ENCODE measurements around the gene UBE2D4.
"Not testable (repeated sequence)": the region's sequence is repeated elsewhere in the genome, so short reads cannot be mapped to it uniquely, and the experiment has no call there.

The UBE2D4 gene

GRCh38 chr7:43954524-43955228 lies 28.4 kb downstream of the UBE2D4 start:
- no peak overlapping the region for H3K27ac ChIP-seq (replicated peaks; ENCODE audit: low read length)
- no CpG with 5 or more reads among the region's 3 CpGs for WGBS, 2 donors (ENCODE audit: extremely low coverage in 2 of 2, insufficient read length in 2 of 2, insufficient replicate concordance in 1 of 2)
- H3K4me3 ChIP-seq (ENCODE audit: low read length in 2 of 2), result no peak overlapping the region
- peaks cover 8 to 34% of the 10 kb centered on the region in 2 donors for H3K36me3 ChIP-seq (replicated peaks in 1 of 2; ENCODE audit: control insufficient read depth in 2 of 2, insufficient read depth in 2 of 2, low read length in 2 of 2)
- no peaks in the 10 kb centered on the region for H3K79me1 ChIP-seq (ENCODE audit: low read depth, low read length)
- no peak overlapping the region for H3K9ac ChIP-seq (ENCODE audit: low read depth, low read length, poor library complexity)
- H2BK12ac ChIP-seq (ENCODE audit: low read length), result no peak overlapping the region
- no peak overlapping the region for H3K4me2 ChIP-seq (ENCODE audit: insufficient read depth, low read length, poor library complexity, severe bottlenecking)
- DNase-seq (ENCODE audit: low spot score), result no peak
- H2AFZ ChIP-seq (ENCODE audit: low read length), result no peak overlapping the region
- no peak overlapping the region for H2AK5ac ChIP-seq (ENCODE audit: low read depth, low read length)
- H2BK5ac ChIP-seq (ENCODE audit: low read length), result no peak overlapping the region
- H3K23ac ChIP-seq (ENCODE audit: low read depth, low read length, poor library complexity), result no peak overlapping the region
- no peak overlapping the region for H3K4ac ChIP-seq (ENCODE audit: low read length)
- no peaks in the 10 kb centered on the region for H3K27me3 ChIP-seq (ENCODE audit: control insufficient read depth in 3 of 3, insufficient read depth in 3 of 3, low read depth in 1 of 3, low read length in 3 of 3)
- no peak overlapping the region for H2BK120ac ChIP-seq (ENCODE audit: low read depth, low read length)
- H3K14ac ChIP-seq (ENCODE audit: low read length), result no peak overlapping the region
- H4K8ac ChIP-seq (ENCODE audit: low read depth, low read length), result no peak overlapping the region
- no peak overlapping the region for H3K18ac ChIP-seq (ENCODE audit: low read length)
- H2BK15ac ChIP-seq (ENCODE audit: low read length), result no peak overlapping the region
- no peaks in the 10 kb centered on the region for H3K4me1 ChIP-seq (ENCODE audit: control insufficient read depth in 2 of 2, insufficient read depth in 1 of 2, low read depth in 1 of 2, low read length in 2 of 2)
- H4K91ac ChIP-seq (ENCODE audit: low read depth, low read length, poor library complexity), result no peak overlapping the region
- no peaks in the 10 kb centered on the region for H3K9me3 ChIP-seq (replicated peaks in 1 of 2; ENCODE audit: control insufficient read depth in 2 of 2, insufficient read depth in 1 of 2, low read depth in 1 of 2, low read length in 2 of 2)

DNA sequence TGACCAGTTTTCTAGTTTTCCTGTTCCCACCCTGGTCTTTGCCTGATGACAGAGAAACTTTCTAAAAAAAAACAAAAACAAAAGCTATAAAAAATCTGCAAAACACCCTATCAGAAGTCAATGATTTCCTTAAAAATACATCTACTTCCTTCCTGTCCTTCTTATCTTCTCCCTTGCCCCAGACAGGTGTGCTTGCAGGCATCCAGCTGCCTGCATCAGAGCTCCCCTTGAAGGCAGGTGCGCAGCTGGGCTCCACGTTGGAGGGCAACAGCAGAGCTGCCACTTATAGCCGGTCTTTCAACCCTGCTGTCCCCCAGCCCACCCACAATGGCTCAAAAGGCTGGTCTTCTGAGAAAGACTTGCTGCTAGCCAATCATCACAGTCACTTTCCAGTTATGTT lies 29.8 kb downstream of the UBE2D4 start:
- Histone ChIP-seq H3K9ac (ENCODE audit: low read depth, low read length, poor library complexity) (no peak overlapping the region), H3K36me3 (replicated peaks in 1 of 2; ENCODE audit: control insufficient read depth in 2 of 2, insufficient read depth in 2 of 2, low read length in 2 of 2) (peaks cover 4 to 24% of the 10 kb centered on the region in 2 donors), H2AFZ (ENCODE audit: low read length) (no peak overlapping the region), H2BK15ac (ENCODE audit: low read length) (no peak overlapping the region), H3K27me3 (ENCODE audit: control insufficient read depth in 3 of 3, insufficient read depth in 3 of 3, low read depth in 1 of 3, low read length in 3 of 3) (no peaks in the 10 kb centered on the region), H4K8ac (ENCODE audit: low read depth, low read length) (no peak overlapping the region), H3K14ac (ENCODE audit: low read length) (no peak overlapping the region), H2BK120ac (ENCODE audit: low read depth, low read length) (no peak overlapping the region), H3K4ac (ENCODE audit: low read length) (no peak overlapping the region), H3K4me1 (ENCODE audit: control insufficient read depth in 2 of 2, insufficient read depth in 1 of 2, low read depth in 1 of 2, low read length in 2 of 2) (no peaks in the 10 kb centered on the region), H3K79me1 (ENCODE audit: low read depth, low read length) (no peaks in the 10 kb centered on the region), H3K4me2 (ENCODE audit: insufficient read depth, low read length, poor library complexity, severe bottlenecking) (no peak overlapping the region), H2BK5ac (ENCODE audit: low read length) (no peak overlapping the region), H3K4me3 (ENCODE audit: low read length in 2 of 2) (no peak overlapping the region), H4K91ac (ENCODE audit: low read depth, low read length, poor library complexity) (no peak overlapping the region), H2BK12ac (ENCODE audit: low read length) (no peak overlapping the region), H3K18ac (ENCODE audit: low read length) (no peak overlapping the region), H2AK5ac (ENCODE audit: low read depth, low read length) (no peak overlapping the region), H3K9me3 (replicated peaks in 1 of 2; ENCODE audit: control insufficient read depth in 2 of 2, insufficient read depth in 1 of 2, low read depth in 1 of 2, low read length in 2 of 2) (no peaks in the 10 kb centered on the region), H3K23ac (ENCODE audit: low read depth, low read length, poor library complexity) (no peak overlapping the region), H3K27ac (replicated peaks; ENCODE audit: low read length) (no peak overlapping the region)
- no CpG with 5 or more reads among the region's 3 CpGs for WGBS, 2 donors (ENCODE audit: extremely low coverage in 2 of 2, insufficient read length in 2 of 2, insufficient replicate concordance in 1 of 2)
- no peak for DNase-seq (ENCODE audit: low spot score)

- no peak overlapping the region for H4K8ac ChIP-seq (ENCODE audit: low read depth, low read length)
- no peak overlapping the region for H2BK12ac ChIP-seq (ENCODE audit: low read length)
- no peaks in the 10 kb centered on the region for H3K27me3 ChIP-seq (ENCODE audit: control insufficient read depth in 3 of 3, insufficient read depth in 3 of 3, low read depth in 1 of 3, low read length in 3 of 3)
- no peak for DNase-seq (ENCODE audit: low spot score)
- H2BK120ac ChIP-seq (ENCODE audit: low read depth, low read length), result no peak overlapping the region
- WGBS, 2 donors (ENCODE audit: extremely low coverage in 2 of 2, insufficient read length in 2 of 2, insufficient replicate concordance in 1 of 2), result no CpG with 5 or more reads among the region's 1 CpG
- no peak overlapping the region for H3K23ac ChIP-seq (ENCODE audit: low read depth, low read length, poor library complexity)
- no peak overlapping the region for H2AK5ac ChIP-seq (ENCODE audit: low read depth, low read length)
- H4K91ac ChIP-seq (ENCODE audit: low read depth, low read length, poor library complexity), result no peak overlapping the region
- H3K9ac ChIP-seq (ENCODE audit: low read depth, low read length, poor library complexity), result no peak overlapping the region
- H3K79me1 ChIP-seq (ENCODE audit: low read depth, low read length), result no peaks in the 10 kb centered on the region
- no peak overlapping the region for H3K18ac ChIP-seq (ENCODE audit: low read length)
- H2BK15ac ChIP-seq (ENCODE audit: low read length), result no peak overlapping the region
- H3K9me3 ChIP-seq (replicated peaks in 1 of 2; ENCODE audit: control insufficient read depth in 2 of 2, insufficient read depth in 1 of 2, low read depth in 1 of 2, low read length in 2 of 2), result no peaks in the 10 kb centered on the region
- no peak overlapping the region for H3K4me2 ChIP-seq (ENCODE audit: insufficient read depth, low read length, poor library complexity, severe bottlenecking)
- H3K4me1 ChIP-seq (ENCODE audit: control insufficient read depth in 2 of 2, insufficient read depth in 1 of 2, low read depth in 1 of 2, low read length in 2 of 2), result no peaks in the 10 kb centered on the region
- no peak overlapping the region for H3K14ac ChIP-seq (ENCODE audit: low read length)
- no peak overlapping the region for H3K4ac ChIP-seq (ENCODE audit: low read length)
- no peak overlapping the region for H3K27ac ChIP-seq (replicated peaks; ENCODE audit: low read length)
- no peak overlapping the region for H2AFZ ChIP-seq (ENCODE audit: low read length)
- H2BK5ac ChIP-seq (ENCODE audit: low read length), result no peak overlapping the region
- no peaks in the 10 kb centered on the region for H3K36me3 ChIP-seq (replicated peaks in 1 of 2; ENCODE audit: control insufficient read depth in 2 of 2, insufficient read depth in 2 of 2, low read length in 2 of 2)
- no peak overlapping the region for H3K4me3 ChIP-seq (ENCODE audit: low read length in 2 of 2)
Observed at GRCh38 chr7:43960933-43961332, 34.7 kb downstream of the UBE2D4 start.

GRCh38 chr7:43966392-43966791 lies 40.2 kb downstream of the UBE2D4 start:
- H3K4ac ChIP-seq (ENCODE audit: low read length); H3K14ac ChIP-seq (ENCODE audit: low read length); H3K27me3 ChIP-seq (ENCODE audit: control insufficient read depth in 3 of 3, insufficient read depth in 3 of 3, low read depth in 1 of 3, low read length in 3 of 3); H3K4me3 ChIP-seq (ENCODE audit: low read length in 2 of 2); H3K4me1 ChIP-seq (ENCODE audit: control insufficient read depth in 2 of 2, insufficient read depth in 1 of 2, low read depth in 1 of 2, low read length in 2 of 2); DNase-seq (ENCODE audit: low spot score); H2AK5ac ChIP-seq (ENCODE audit: low read depth, low read length); H2BK5ac ChIP-seq (ENCODE audit: low read length); H3K27ac ChIP-seq (replicated peaks; ENCODE audit: low read length); H3K18ac ChIP-seq (ENCODE audit: low read length); H2AFZ ChIP-seq (ENCODE audit: low read length); H3K9ac ChIP-seq (ENCODE audit: low read depth, low read length, poor library complexity); H2BK120ac ChIP-seq (ENCODE audit: low read depth, low read length); H4K8ac ChIP-seq (ENCODE audit: low read depth, low read length); H3K4me2 ChIP-seq (ENCODE audit: insufficient read depth, low read length, poor library complexity, severe bottlenecking); H3K79me1 ChIP-seq (ENCODE audit: low read depth, low read length); H3K36me3 ChIP-seq (replicated peaks in 1 of 2; ENCODE audit: control insufficient read depth in 2 of 2, insufficient read depth in 2 of 2, low read length in 2 of 2); H4K91ac ChIP-seq (ENCODE audit: low read depth, low read length, poor library complexity); H2BK12ac ChIP-seq (ENCODE audit: low read length); H2BK15ac ChIP-seq (ENCODE audit: low read length); H3K9me3 ChIP-seq (replicated peaks in 1 of 2; ENCODE audit: control insufficient read depth in 2 of 2, insufficient read depth in 1 of 2, low read depth in 1 of 2, low read length in 2 of 2); H3K23ac ChIP-seq (ENCODE audit: low read depth, low read length, poor library complexity): not testable (repeated sequence)
- WGBS, 2 donors (ENCODE audit: extremely low coverage in 2 of 2, insufficient read length in 2 of 2, insufficient replicate concordance in 1 of 2), result no CpG with 5 or more reads among the region's 3 CpGs

All from neuronal stem cell (in vitro differentiated cells).